ENCODE results near the gene ZBTB7B.

The ZBTB7B gene

DNA sequence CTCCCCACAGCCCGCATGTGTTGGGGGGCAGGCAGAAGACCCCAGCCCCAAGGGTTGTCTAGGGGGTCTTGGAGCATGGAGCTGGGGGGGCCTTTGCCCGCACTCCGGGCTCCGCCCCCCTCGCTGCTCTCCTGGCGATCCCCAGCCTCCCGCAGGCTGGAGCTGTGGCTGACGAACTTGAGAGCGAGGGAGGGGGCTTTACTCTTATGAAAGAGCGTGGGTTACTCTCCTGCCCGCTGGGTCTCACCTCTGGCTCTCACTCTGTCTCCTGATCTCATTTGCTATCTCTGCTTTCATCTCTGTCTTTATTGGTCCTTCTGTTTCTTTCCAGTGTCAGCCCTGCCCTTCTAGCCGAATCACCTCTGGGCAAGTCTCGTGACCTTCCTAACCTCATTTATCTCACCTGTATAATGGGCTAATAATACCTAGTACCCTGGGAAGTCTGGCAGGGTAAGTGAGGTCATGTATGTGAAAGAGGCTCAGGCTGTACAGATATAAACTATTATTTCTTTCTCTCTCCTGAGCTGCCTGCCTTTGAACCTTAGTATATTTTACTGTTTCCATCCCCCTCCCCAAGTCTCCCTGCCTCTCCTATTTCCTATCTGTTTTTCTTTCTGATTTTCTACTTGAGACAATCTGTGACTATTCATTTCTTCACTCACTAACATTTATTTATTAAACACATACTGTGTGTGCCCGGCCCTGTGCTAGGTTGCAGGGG is 61.7 kb downstream of the ZBTB7B start:
- no peak for DNase-seq (ENCODE audit: low read depth, low spot score)
- TF ChIP-seq, protein P1, sequence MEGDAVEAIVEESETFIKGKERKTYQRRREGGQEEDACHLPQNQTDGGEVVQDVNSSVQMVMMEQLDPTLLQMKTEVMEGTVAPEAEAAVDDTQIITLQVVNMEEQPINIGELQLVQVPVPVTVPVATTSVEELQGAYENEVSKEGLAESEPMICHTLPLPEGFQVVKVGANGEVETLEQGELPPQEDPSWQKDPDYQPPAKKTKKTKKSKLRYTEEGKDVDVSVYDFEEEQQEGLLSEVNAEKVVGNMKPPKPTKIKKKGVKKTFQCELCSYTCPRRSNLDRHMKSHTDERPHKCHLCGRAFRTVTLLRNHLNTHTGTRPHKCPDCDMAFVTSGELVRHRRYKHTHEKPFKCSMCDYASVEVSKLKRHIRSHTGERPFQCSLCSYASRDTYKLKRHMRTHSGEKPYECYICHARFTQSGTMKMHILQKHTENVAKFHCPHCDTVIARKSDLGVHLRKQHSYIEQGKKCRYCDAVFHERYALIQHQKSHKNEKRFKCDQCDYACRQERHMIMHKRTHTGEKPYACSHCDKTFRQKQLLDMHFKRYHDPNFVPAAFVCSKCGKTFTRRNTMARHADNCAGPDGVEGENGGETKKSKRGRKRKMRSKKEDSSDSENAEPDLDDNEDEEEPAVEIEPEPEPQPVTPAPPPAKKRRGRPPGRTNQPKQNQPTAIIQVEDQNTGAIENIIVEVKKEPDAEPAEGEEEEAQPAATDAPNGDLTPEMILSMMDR (IDR thresholded peaks at IDR 0.05; ENCODE audit: low read depth, low read length): no peak
- in situ Hi-C loops (cut with HindIII; ENCODE audit: low sequenced_read_pairs): no loop called here
- H3K4me3 ChIP-seq (ENCODE audit: low read depth, low read length): peak overlapping the region; percentile 90

DNA sequence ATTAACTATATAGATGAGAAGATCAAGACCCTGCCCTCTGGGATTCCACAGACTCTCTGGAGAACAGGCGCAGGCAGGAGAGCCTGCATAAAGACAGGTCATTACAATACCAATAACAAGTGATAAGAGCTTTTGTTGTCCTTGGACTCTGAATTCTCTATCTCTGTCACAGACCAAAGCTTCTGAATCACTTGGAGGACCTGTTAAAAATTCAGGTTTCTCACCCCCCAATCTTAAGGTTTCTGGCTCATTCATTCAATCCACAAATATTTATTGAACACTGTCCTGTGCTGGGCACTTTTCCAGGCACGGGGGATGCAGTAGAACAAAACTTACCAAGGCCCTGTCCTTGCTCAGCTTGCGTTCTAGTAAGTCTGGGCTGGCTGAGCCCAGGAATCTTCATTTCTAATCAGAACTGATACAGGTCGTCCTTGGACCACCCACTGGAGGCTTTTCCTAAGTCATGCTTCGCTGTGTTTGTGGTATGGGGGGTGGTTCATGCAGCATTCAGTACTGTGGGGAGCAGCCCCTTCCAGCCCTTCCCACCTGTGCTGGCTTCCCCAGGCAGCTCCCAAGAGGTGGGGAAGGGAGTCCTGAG is 62.3 kb downstream of the ZBTB7B start:
- in situ Hi-C loops (cut with HindIII; ENCODE audit: low sequenced_read_pairs): no loop called here
- no peak overlapping the region for H3K4me3 ChIP-seq (ENCODE audit: low read depth, low read length)
- DNase-seq (ENCODE audit: low read depth, low spot score): no peak
- TF ChIP-seq, protein P1 (IDR thresholded peaks at IDR 0.05; ENCODE audit: low read depth, low read length): no peak

DNA sequence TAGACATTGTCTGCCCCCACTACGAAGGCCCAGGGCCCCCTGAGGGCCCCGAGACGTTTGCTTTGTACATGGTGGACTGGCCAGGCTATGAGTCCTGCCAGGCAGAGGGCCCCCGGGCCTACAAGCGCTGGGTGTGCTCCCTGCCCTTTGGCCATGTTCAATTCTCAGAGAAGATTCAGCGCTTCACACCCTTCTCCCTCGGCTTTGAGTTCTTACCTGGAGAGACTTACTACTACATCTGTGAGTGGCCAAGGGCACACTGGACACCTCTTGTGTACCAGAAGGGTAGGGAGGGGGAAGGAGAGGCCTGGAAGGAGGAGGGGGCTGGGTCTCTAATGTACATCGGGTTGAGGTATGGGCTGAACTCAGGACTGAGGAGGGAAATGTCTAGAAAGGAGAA is 64.2 kb downstream of the ZBTB7B start:
- DNase-seq (ENCODE audit: low read depth, low spot score): no peak
- H3K4me3 ChIP-seq (ENCODE audit: low read depth, low read length): no peak overlapping the region
- TF ChIP-seq, protein P1 (IDR thresholded peaks at IDR 0.05; ENCODE audit: low read depth, low read length): no peak
- in situ Hi-C loops (cut with HindIII; ENCODE audit: low sequenced_read_pairs): no loop called here
